HepG2 (cell line): ENCODE data around the gene GCH1. TPM values are rescaled to one million over a fixed set of nuclear protein-coding genes. Genes with fewer than 3 reads are reported as not detected.

Experiments
- AHDC1 ChIP-seq: sonication (generic); formaldehyde crosslinking; IDR thresholded peaks from 2 replicates; pipeline ENCODE4 v1.5.1; 2020; ENCODE audit warnings: mild to moderate bottlenecking, missing genetic modification reagents, borderline replicate concordance
- CTCF ChIP-seq: sonication (generic); formaldehyde crosslinking; IDR thresholded peaks from 2 replicates; pipeline ENCODE4 v1.5.0; 2020; ENCODE audit warnings: mild to moderate bottlenecking, missing genetic modification reagents, moderate library complexity
- EEA1 ChIP-seq: sonication (generic); formaldehyde crosslinking; IDR thresholded peaks from 2 replicates; pipeline ENCODE4 v1.5.1; 2020; ENCODE audit warnings: mild to moderate bottlenecking, missing genetic modification reagents, borderline replicate concordance
- FOXA1 ChIP-seq, 2 experiments: fragments of 450-650 bp in 1 of 2; sonication (generic) in 1 of 2; formaldehyde crosslinking in 1 of 2; IDR thresholded peaks; 2 replicates each; pipeline versions ENCODE4 v1.4.0 to v1.6.1; 2016 to 2020; ENCODE audit warnings: missing genetic modification reagents in 1 of 2
- FOXA3 ChIP-seq: IDR thresholded peaks from 2 replicates; pipeline ENCODE4 v1.6.1; 2016; ENCODE audit warnings: missing genetic modification reagents, missing compliant biosample characterization
- FOXC1 ChIP-seq: sonication (generic); formaldehyde crosslinking; IDR thresholded peaks from 2 replicates; pipeline ENCODE4 v1.8.0; 2022; ENCODE audit warnings: mild to moderate bottlenecking, missing genetic modification reagents, borderline replicate concordance
- HOXA7 ChIP-seq: sonication (generic); formaldehyde crosslinking; IDR thresholded peaks from 2 replicates; pipeline ENCODE4 v1.8.1; 2022; ENCODE audit warnings: mild to moderate bottlenecking, missing genetic modification reagents, moderate library complexity
- MLLT10 ChIP-seq: sonication (generic); formaldehyde crosslinking; IDR thresholded peaks from 2 replicates; pipeline ENCODE4 v1.4.0; 2020; ENCODE audit warnings: missing genetic modification reagents
- NR0B2 ChIP-seq: sonication (generic); formaldehyde crosslinking; IDR thresholded peaks from 2 replicates; pipeline ENCODE4 v1.4.0; 2020; ENCODE audit warnings: mild to moderate bottlenecking, missing genetic modification reagents
- NR3C1 ChIP-seq: sonication (generic); formaldehyde crosslinking; IDR thresholded peaks from 2 replicates; pipeline ENCODE4 v1.4.0; 2020; ENCODE audit warnings: missing genetic modification reagents
- PAXIP1 ChIP-seq: sonication (generic); formaldehyde crosslinking; conservative IDR thresholded peaks from 2 replicates; pipeline ENCODE4 v1.4.0; 2020; ENCODE audit warnings: mild to moderate bottlenecking, missing genetic modification reagents, moderate library complexity
- SUZ12 ChIP-seq: fragments of 150-350 bp; IDR thresholded peaks from 2 replicates; pipeline ENCODE4 v1.6.1; 2014; ENCODE audit warnings: low read depth, low read length
- ZBTB4 ChIP-seq: sonication (generic); formaldehyde crosslinking; IDR thresholded peaks from 2 replicates; pipeline ENCODE4 v1.4.0; 2020; ENCODE audit warnings: missing genetic modification reagents, mild to moderate bottlenecking, borderline replicate concordance
- ZNF761 ChIP-seq: sonication (generic); formaldehyde crosslinking; conservative IDR thresholded peaks from 2 replicates; pipeline ENCODE4 v1.4.0; 2020; ENCODE audit warnings: mild to moderate bottlenecking, missing genetic modification reagents
- polyA plus RNA-seq, 8 experiments: library from polyadenylated mRNA; depleted of rRNA in 3 of 8; stranded (reverse) in 7 of 8; unstranded in 1 of 8; fragments of >200 nt; fragmentation: Illumina TruSeq in 4 of 8; extraction: Trizol in 4 of 8; gene quantifications; 2 replicates each; pipeline versions ENCODE4 v1.2.1 to v1.2.3, GENCODE V29; 2011 to 2016; ENCODE audit warnings: low read depth in 4 of 8, missing spikeins in 1 of 8, mixed read lengths in 1 of 8; ENCODE audit not compliant: insufficient read depth in 1 of 8
- total RNA-seq, 5 experiments: library from RNA; depleted of rRNA; stranded (reverse); fragments of >200 nt; fragmentation: Illumina TruSeq; extraction: Trizol; gene quantifications; 2 replicates each; pipeline ENCODE4 v1.2.3, GENCODE V29; 2016; ENCODE audit warnings: low read depth in 1 of 5

The GCH1 gene
- total and polyA plus RNA-seq, 2 of the 13 experiments (the other 11 are each of a cell fraction or from before 2014, with no cell fraction given) = 15.0 to 25.2 TPM

GRCh38 chr14:54935100-54935499 is 32.5 kb upstream of the GCH1 start (continued):
- TF ChIP-seq FOXC1 (CRISPR knock-in tag) (no peak), SUZ12 (no peak), ZNF761 (CRISPR knock-in tag) (no peak), FOXA1 (IDR thresholded peaks at IDR 0.05) (no peak), FOXA1 (CRISPR knock-in tag; IDR thresholded peaks at IDR 0.05) (peak; percentile 60), FOXA3 (CRISPR knock-in tag) (peak; percentile 49; the same call in 1 of the 2 replicates), EEA1 (CRISPR knock-in tag) (no peak), NR3C1 (CRISPR knock-in tag) (no peak), ZBTB4 (CRISPR knock-in tag) (no peak), MLLT10 (CRISPR knock-in tag) (no peak), HOXA7 (CRISPR knock-in tag) (no peak), NR0B2 (CRISPR knock-in tag) (no peak), AHDC1 (CRISPR knock-in tag) (peak; percentile 17; the same call in 1 of the 2 replicates), CTCF (CRISPR knock-in tag) (peak; percentile 25; the same call in 1 of the 2 replicates), PAXIP1 (CRISPR knock-in tag) (0 out of 2 replicates have a peak, but pooled peaks have one; percentile 31)
